BJ (cell line): ENCODE data around the gene TC2N. TPM values are rescaled to one million over a fixed set of nuclear protein-coding genes. Genes with fewer than 3 reads are reported as not detected.

Experiments
- CTCF ChIA-PET: fragments of 350-600 bp; formaldehyde crosslinking; extraction: SDS; loops from one replicate; lab custom pipeline; 2021; ENCODE audit warnings: antibody characterized with exemption, inconsistent platforms; lab: Yijun Ruan, JAX
- POLR2A ChIA-PET: fragments of 300-600 bp; sonication (Branson Sonifier 250); formaldehyde crosslinking; extraction: SDS; loops from one replicate; lab custom pipeline; 2021; ENCODE audit warnings: antibody characterized with exemption; lab: Charles Lee
- DNase-seq: peaks from one replicate; pipeline ENCODE4 v3.0.0-alpha.2; 2011; ENCODE audit warnings: low read depth
- H3K27me3 ChIP-seq: 2 replicates; pipeline ENCODE4 v1.6.0; 2011; ENCODE audit warnings: low read length; ENCODE audit not compliant: control insufficient read depth, insufficient read depth
- H3K36me3 ChIP-seq: 2 replicates; pipeline ENCODE4 v1.5.1; 2011; ENCODE audit warnings: low read length; ENCODE audit not compliant: control insufficient read depth, insufficient read depth
- H3K4me3 ChIP-seq: 2 replicates; pipeline ENCODE4 v1.5.1; 2011; ENCODE audit warnings: low read depth, mild to moderate bottlenecking, control low read depth, low read length
- CTCF ChIP-seq: IDR thresholded peaks from 2 replicates; pipeline ENCODE4 v1.5.1; 2011; ENCODE audit warnings: low read depth, mild to moderate bottlenecking, control low read depth, inconsistent platforms, low read length, moderate library complexity; ENCODE audit not compliant: insufficient read depth
- polyA plus RNA-seq: library from polyadenylated mRNA; depleted of rRNA; stranded (reverse); fragments of >200 nt; gene quantifications from 2 replicates; pipeline ENCODE4 v1.2.3, GENCODE V29; 2011

TC2N gene
- polyA plus RNA-seq, 1 experiment = 0.05 TPM

- Histone ChIP-seq H3K36me3 (no peaks in the 10 kb centered on the region), H3K27me3 (no peaks in the 10 kb centered on the region; the same call in 1 of the 2 replicates), H3K4me3 (no peak overlapping the region)
- no peak for DNase-seq
- TF ChIP-seq CTCF = no peak
- ChIA-PET CTCF (interaction anchor here (1.0 kb wide), 1 partner anchor 19 kb away, joined by 4 read pairs; no protein-coding TSS in a partner anchor), POLR2A (no interaction called here)
Measured at GRCh38 chr14:91829511-91829910, 37.8 kb downstream of the TC2N start.

GRCh38 chr14:91827746-91828145, 39.6 kb downstream of the TC2N start:
- Histone ChIP-seq H3K36me3 (no peaks in the 10 kb centered on the region), H3K4me3 (no peak overlapping the region), H3K27me3 (no peaks in the 10 kb centered on the region; the same call in 1 of the 2 replicates)
- DNase-seq = no peak
- ChIA-PET CTCF (no interaction called here), POLR2A (no interaction called here)
- no peak for TF ChIP-seq CTCF

- DNase-seq = no peak
- CTCF ChIA-PET = no interaction called here
- no peak overlapping the region for H3K4me3 ChIP-seq
- no peaks in the 10 kb centered on the region for H3K36me3 ChIP-seq
- POLR2A ChIA-PET = no interaction called here
- TF ChIP-seq CTCF = no peak
- H3K27me3 ChIP-seq = no peaks in the 10 kb centered on the region
Measured at GRCh38 chr14:91817566-91818325, 49.6 kb downstream of the TC2N start.

- Histone ChIP-seq H3K4me3 (no peak overlapping the region), H3K27me3 (no peaks in the 10 kb centered on the region), H3K36me3 (no peaks in the 10 kb centered on the region)
- POLR2A ChIA-PET = no interaction called here
- DNase-seq = no peak
- CTCF ChIA-PET = no interaction called here
- no peak for TF ChIP-seq CTCF
Measured at GRCh38 chr14:91814317-91814716, 53.0 kb downstream of the TC2N start.

- POLR2A ChIA-PET = no interaction called here
- H3K4me3 ChIP-seq = no peak overlapping the region
- no peaks in the 10 kb centered on the region for H3K27me3 ChIP-seq
- no peak for TF ChIP-seq CTCF
- no peaks in the 10 kb centered on the region for H3K36me3 ChIP-seq
- CTCF ChIA-PET = interaction anchor here (1.0 kb wide), 1 partner anchor 19 kb away, joined by 4 read pairs; no protein-coding TSS in a partner anchor
- no peak for DNase-seq
Measured at GRCh38 chr14:91810699-91811098, 56.6 kb downstream of the TC2N start.
